Astrocyte (in vitro differentiated cells and primary cell): Measurements from ENCODE around the gene CARS2. TPM values are rescaled to one million over a fixed set of nuclear protein-coding genes. Genes with fewer than 3 reads are reported as not detected.

Experiments
- DNase-seq: peaks from one replicate; pipeline ENCODE4 v3.0.0-alpha.2; 2010; ENCODE audit warnings: low read depth
- FAIRE-seq: peaks from 2 replicates; lab custom pipeline; 2011; peaks lifted over from hg19 to GRCh38; lab: Jason Lieb, UNC
- H2AFZ ChIP-seq: 2 replicates; pipeline ENCODE4 v1.6.0; 2012; ENCODE audit warnings: low read depth, low read length, inconsistent platforms
- H3K27ac ChIP-seq: 2 replicates; pipeline ENCODE4 v1.5.1; 2011; ENCODE audit warnings: low read depth, low read length, inconsistent platforms
- H3K27me3 ChIP-seq: 2 replicates; pipeline ENCODE4 v1.6.0; 2011; ENCODE audit warnings: low read length, inconsistent platforms; ENCODE audit not compliant: insufficient read depth
- H3K36me3 ChIP-seq: 2 replicates; pipeline ENCODE4 v1.5.1; 2011; ENCODE audit warnings: low read length, inconsistent platforms; ENCODE audit not compliant: insufficient read depth
- H3K4me1 ChIP-seq: 2 replicates; pipeline ENCODE4 v1.5.1; 2011; ENCODE audit warnings: low read length, inconsistent platforms; ENCODE audit not compliant: insufficient read depth
- H3K4me2 ChIP-seq: 2 replicates; pipeline ENCODE4 v1.6.0; 2012; ENCODE audit warnings: low read length, inconsistent platforms
- H3K4me3 ChIP-seq: 2 replicates; pipeline ENCODE4 v1.5.1; 2011; ENCODE audit warnings: low read depth, mild to moderate bottlenecking, low read length, inconsistent platforms; ENCODE audit not compliant: insufficient read depth
- H3K79me2 ChIP-seq: 2 replicates; pipeline ENCODE4 v1.6.0; 2012; ENCODE audit warnings: mild to moderate bottlenecking, low read length, inconsistent platforms; ENCODE audit not compliant: insufficient read depth
- H3K9ac ChIP-seq: 2 replicates; pipeline ENCODE4 v1.6.0; 2012; ENCODE audit warnings: mild to moderate bottlenecking, low read length, inconsistent platforms
- H3K9me3 ChIP-seq: 2 replicates; pipeline ENCODE4 v1.5.1; 2012; ENCODE audit warnings: low read depth, mild to moderate bottlenecking, low read length, inconsistent platforms; ENCODE audit not compliant: insufficient read depth
- H4K20me1 ChIP-seq: 2 replicates; pipeline ENCODE4 v1.6.0; 2012; ENCODE audit warnings: low read length, inconsistent platforms; ENCODE audit not compliant: insufficient read depth
- H3K27ac Mint-ChIP-seq: one replicate; pipeline ENCODE4 v1.8.0; 2021; ENCODE audit warnings: mild to moderate bottlenecking, mixed read lengths; ENCODE audit not compliant: unreplicated experiment
- H3K27me3 Mint-ChIP-seq: one replicate; pipeline ENCODE4 v1.8.0; 2021; ENCODE audit warnings: low read depth, mixed read lengths; ENCODE audit not compliant: unreplicated experiment
- H3K36me3 Mint-ChIP-seq: one replicate; pipeline ENCODE4 v1.8.0; 2021; ENCODE audit warnings: low read depth, mixed read lengths; ENCODE audit not compliant: unreplicated experiment
- H3K4me1 Mint-ChIP-seq: one replicate; pipeline ENCODE4 v1.8.0; 2021; ENCODE audit warnings: low read depth, mixed read lengths; ENCODE audit not compliant: unreplicated experiment
- H3K4me3 Mint-ChIP-seq: one replicate; pipeline ENCODE4 v1.8.0; 2021; ENCODE audit warnings: mild to moderate bottlenecking, moderate library complexity, mixed read lengths; ENCODE audit not compliant: unreplicated experiment
- H3K9me3 Mint-ChIP-seq: one replicate; pipeline ENCODE4 v1.8.0; 2021; ENCODE audit warnings: mild to moderate bottlenecking, mixed read lengths; ENCODE audit not compliant: unreplicated experiment
- EZH2 ChIP-seq: IDR thresholded peaks from 2 replicates; pipeline ENCODE4 v1.6.1; 2012; ENCODE audit warnings: mild to moderate bottlenecking, low read length, inconsistent platforms; ENCODE audit not compliant: insufficient read depth
- total RNA-seq: library from RNA; stranded (reverse); gene quantifications from 2 replicates; pipeline ENCODE4 v1.2.1, GENCODE V29; 2021
- TF ChIP-seq, protein P1 (sequence below): IDR thresholded peaks from 2 replicates; pipeline ENCODE4 v1.5.1; 2011; ENCODE audit warnings: low read depth, mild to moderate bottlenecking, inconsistent platforms, low read length, moderate library complexity; ENCODE audit not compliant: insufficient read depth

The CARS2 gene
- total RNA-seq, 1 donor from 2014 or later = 51.4 TPM

DNA sequence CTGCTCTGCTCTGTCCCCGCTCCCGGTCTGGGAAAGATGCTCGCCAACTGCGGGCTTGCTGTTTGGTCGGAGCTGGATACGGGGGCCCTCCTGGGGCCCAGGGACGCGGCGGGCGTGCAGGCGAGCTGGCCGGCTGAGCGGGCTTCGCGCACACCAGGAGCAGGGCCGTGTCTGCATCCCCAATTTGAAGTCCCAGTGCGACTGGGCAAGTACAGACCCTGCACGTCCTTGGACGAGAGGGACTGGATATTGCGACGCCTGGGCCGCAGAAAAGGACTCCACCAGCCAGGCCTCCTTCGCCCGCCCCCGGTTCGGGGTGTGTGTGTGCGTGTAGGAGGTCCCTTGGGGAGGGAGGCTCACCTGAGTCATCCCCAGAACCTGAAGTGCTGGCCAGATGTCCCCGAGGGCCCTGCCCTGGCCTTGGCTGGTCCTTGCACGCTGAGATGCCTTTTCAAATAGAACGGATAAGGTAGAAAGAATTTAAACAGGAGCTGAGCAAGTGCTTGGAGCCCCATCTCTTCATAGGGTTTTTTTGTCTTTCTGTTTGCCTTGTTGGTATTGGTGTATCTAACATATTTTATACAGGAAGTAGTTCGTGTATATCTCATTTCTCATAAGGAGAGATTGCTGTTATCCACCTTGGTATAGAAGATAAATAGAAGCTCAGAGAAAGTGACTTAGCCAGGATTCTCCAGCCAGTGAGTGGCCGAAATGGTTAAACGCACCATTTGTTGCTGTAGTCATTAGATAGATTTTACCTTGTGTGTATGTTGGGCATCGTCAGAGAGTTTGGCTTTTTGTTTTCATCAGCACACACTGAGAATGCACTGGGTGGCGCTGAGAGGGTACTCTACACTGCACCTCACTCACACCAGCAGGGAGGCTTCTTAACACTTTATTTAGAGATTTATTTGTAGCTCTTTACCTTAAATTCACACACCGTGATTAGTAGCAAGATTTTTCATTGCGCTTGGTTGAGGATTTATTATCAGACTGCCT is 89.5 kb downstream of the CARS2 start:
- Histone ChIP-seq H3K9ac (peak overlapping the region; percentile 94), H2AFZ (peak overlapping the region; percentile 97), H4K20me1 (peaks cover 53% of the 10 kb centered on the region), H3K4me1 (peaks cover 25% of the 10 kb centered on the region), H3K27me3 (no peaks in the 10 kb centered on the region), H3K4me2 (peak overlapping the region; percentile 91), H3K27ac (peak overlapping the region; percentile 83), H3K9me3 (no peaks in the 10 kb centered on the region), H3K4me3 (peak overlapping the region; percentile 82), H3K36me3 (no peaks in the 10 kb centered on the region), H3K79me2 (peaks cover 64% of the 10 kb centered on the region)
- Mint-ChIP-seq H3K4me3 (peak overlapping the region; percentile 91), H3K36me3 (peaks cover 3% of the 10 kb centered on the region), H3K27ac (peak overlapping the region; percentile 67), H3K27me3 (peaks cover 4% of the 10 kb centered on the region), H3K4me1 (peaks cover 14% of the 10 kb centered on the region), H3K9me3 (peaks cover 7% of the 10 kb centered on the region)
- FAIRE-seq (peak; percentile 63), DNase-seq (peak; percentile 46)
- TF ChIP-seq, protein P1, sequence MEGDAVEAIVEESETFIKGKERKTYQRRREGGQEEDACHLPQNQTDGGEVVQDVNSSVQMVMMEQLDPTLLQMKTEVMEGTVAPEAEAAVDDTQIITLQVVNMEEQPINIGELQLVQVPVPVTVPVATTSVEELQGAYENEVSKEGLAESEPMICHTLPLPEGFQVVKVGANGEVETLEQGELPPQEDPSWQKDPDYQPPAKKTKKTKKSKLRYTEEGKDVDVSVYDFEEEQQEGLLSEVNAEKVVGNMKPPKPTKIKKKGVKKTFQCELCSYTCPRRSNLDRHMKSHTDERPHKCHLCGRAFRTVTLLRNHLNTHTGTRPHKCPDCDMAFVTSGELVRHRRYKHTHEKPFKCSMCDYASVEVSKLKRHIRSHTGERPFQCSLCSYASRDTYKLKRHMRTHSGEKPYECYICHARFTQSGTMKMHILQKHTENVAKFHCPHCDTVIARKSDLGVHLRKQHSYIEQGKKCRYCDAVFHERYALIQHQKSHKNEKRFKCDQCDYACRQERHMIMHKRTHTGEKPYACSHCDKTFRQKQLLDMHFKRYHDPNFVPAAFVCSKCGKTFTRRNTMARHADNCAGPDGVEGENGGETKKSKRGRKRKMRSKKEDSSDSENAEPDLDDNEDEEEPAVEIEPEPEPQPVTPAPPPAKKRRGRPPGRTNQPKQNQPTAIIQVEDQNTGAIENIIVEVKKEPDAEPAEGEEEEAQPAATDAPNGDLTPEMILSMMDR = peak; percentile 7
- no peak for TF ChIP-seq EZH2

DNA sequence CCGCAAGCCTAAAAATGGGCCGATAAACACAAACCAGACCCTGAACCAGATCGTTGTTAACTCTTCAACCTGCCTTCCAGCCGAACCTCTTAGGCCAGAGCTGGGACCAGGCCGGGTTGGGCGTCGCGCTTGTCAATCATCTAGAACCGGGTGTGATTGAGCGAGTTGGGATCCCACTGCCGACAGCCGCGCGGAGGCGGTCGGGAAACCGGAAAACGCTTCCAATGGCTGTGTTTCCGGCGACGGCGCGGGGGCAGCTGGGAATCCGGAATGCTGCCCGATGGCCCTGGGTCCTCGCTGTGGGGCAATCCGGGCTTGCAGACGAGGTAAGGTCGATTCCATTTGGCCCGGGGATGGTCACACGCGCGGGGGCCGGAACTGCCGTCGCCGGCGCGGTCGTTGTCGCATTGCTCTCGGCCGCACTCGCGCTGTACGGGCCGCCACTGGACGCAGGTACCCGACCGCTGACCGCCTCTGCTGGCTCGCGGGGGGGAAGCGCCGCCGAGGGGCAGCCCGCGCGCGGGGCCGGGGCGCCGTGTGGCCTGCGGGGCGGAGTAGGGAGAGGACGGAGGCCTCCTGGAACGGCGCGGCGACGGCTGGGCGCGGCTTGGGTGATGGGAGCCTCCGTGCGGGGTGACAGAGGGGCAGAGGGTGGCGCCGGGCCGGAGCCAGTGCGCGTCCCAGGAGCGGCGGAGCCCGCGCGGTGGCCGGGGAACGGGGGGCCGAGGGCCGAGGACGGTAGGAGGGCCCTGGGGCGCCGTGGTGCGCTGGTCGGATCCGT is 90.4 kb downstream of the CARS2 start, which contains the start of gene NAXD:
Gene NAXD (plus strand): TSS at position 224 of the 781 bp plus-strand sequence. CDS start 57 bp downstream, at position 281.
- peak within 1 kb of the TSS; percentile 97 for H2AFZ ChIP-seq

More for the DNA sequence above, 90.4 kb downstream of the CARS2 start, which contains the start of gene NAXD:
- Histone ChIP-seq H3K9ac (peak within 1 kb of the TSS; percentile 94), H4K20me1 (peaks cover 44% of the 10 kb centered on the region), H3K27me3 (no peaks in the 10 kb centered on the region), H3K4me2 (peak within 1 kb of the TSS; percentile 91), H3K9me3 (no peaks in the 10 kb centered on the region), H3K27ac (peak within 1 kb of the TSS; percentile 83), H3K79me2 (peaks cover 55% of the 10 kb centered on the region), H3K4me3 (peak within 1 kb of the TSS; percentile 82), H3K4me1 (peaks cover 25% of the 10 kb centered on the region), H3K36me3 (no peaks in the 10 kb centered on the region)
- Mint-ChIP-seq H3K36me3 (peaks cover 3% of the 10 kb centered on the region), H3K9me3 (peaks cover 7% of the 10 kb centered on the region), H3K27me3 (peaks cover 5% of the 10 kb centered on the region), H3K4me1 (peaks cover 14% of the 10 kb centered on the region), H3K4me3 (peak within 1 kb of the TSS; percentile 91), H3K27ac (peak within 1 kb of the TSS; percentile 90)
- no peak for FAIRE-seq
- TF ChIP-seq, protein P1 = no peak
- no peak for TF ChIP-seq EZH2
- DNase-seq = peak; percentile 94
